PC-9 (cell line): ENCODE data around the gene AQP1. TPM values are rescaled to one million over a fixed set of nuclear protein-coding genes. Genes with fewer than 3 reads are reported as not detected.

Source experiments
- BruUV-seq: library from RNA; stranded (reverse); fragments of 400-500 nt; replicated peaks from 2 replicates; lab custom pipeline; 2021; lab: Mats Ljungman, UMichigan
- CTCF ChIA-PET: fragments of 300-600 bp; sonication (Branson Sonifier 250); formaldehyde crosslinking; loops from one replicate; lab custom pipeline; 2022; ENCODE audit warnings: antibody characterized with exemption; lab: Charles Lee
- POLR2A ChIA-PET: fragments of 300-600 bp; sonication (Branson Sonifier 250); formaldehyde crosslinking; loops from one replicate; lab custom pipeline; 2022; ENCODE audit warnings: antibody characterized with exemption; ENCODE audit not compliant: unreplicated experiment; lab: Charles Lee
- DNase-seq, 2 experiments: peaks; one replicate each; pipeline versions ENCODE4 v3.0.0 to v3.0.0-alpha.2; 2015 to 2022; ENCODE audit warnings: mixed read lengths in 1 of 2
- H2AFZ ChIP-seq: fragments of 200-600 bp; sonication (generic); 2 replicates; pipeline ENCODE4 v1.8.1; 2017; ENCODE audit warnings: antibody characterized with exemption
- H3F3A ChIP-seq: fragments of 200-600 bp; sonication (generic); 2 replicates; pipeline ENCODE4 v1.8.1; 2017; ENCODE audit warnings: antibody characterized with exemption, mild to moderate bottlenecking, low read depth; ENCODE audit not compliant: insufficient read depth
- H3K27ac ChIP-seq: fragments of 200-600 bp; sonication (generic); 2 replicates; pipeline ENCODE4 v1.6.1; 2016; ENCODE audit warnings: mixed run types
- H3K27me3 ChIP-seq: fragments of 200-600 bp; sonication (generic); 2 replicates; pipeline ENCODE4 v1.6.1; 2016; ENCODE audit warnings: low read depth, mixed run types; ENCODE audit not compliant: insufficient read depth
- H3K36me3 ChIP-seq: fragments of 200-600 bp; sonication (generic); 2 replicates; pipeline ENCODE4 v1.6.1; 2016; ENCODE audit warnings: low read depth, mixed run types
- H3K4me1 ChIP-seq: fragments of 200-600 bp; sonication (generic); replicated peaks from 2 replicates; pipeline ENCODE4 v1.6.1; 2016; ENCODE audit warnings: mixed run types; ENCODE audit not compliant: insufficient read depth
- H3K4me2 ChIP-seq: fragments of 200-600 bp; sonication (generic); 2 replicates; pipeline ENCODE4 v1.6.1; 2017; ENCODE audit warnings: mixed run types
- H3K4me3 ChIP-seq: fragments of 200-600 bp; sonication (generic); 2 replicates; pipeline ENCODE4 v1.6.1; 2016; ENCODE audit warnings: mixed run types
- H3K79me2 ChIP-seq: fragments of 200-600 bp; sonication (generic); 2 replicates; pipeline ENCODE4 v1.6.1; 2017; ENCODE audit warnings: low read depth, mixed run types
- H3K9me2 ChIP-seq: fragments of 200-600 bp; sonication (generic); 2 replicates; pipeline ENCODE4 v1.8.1; 2017; ENCODE audit warnings: mild to moderate bottlenecking; ENCODE audit not compliant: insufficient read depth
- H3K9me3 ChIP-seq: fragments of 200-600 bp; sonication (generic); 2 replicates; pipeline ENCODE4 v1.8.1; 2016; ENCODE audit warnings: low read depth; ENCODE audit not compliant: insufficient read depth
- H4K20me1 ChIP-seq: fragments of 200-600 bp; sonication (generic); 2 replicates; pipeline ENCODE4 v1.8.1; 2017; ENCODE audit not compliant: insufficient read depth
- CTCF ChIP-seq: fragments of 200-600 bp; sonication (generic); conservative IDR thresholded peaks from 2 replicates; pipeline ENCODE4 v1.6.1; 2017; ENCODE audit warnings: mixed run types, antibody characterized with exemption, mild to moderate bottlenecking, moderate library complexity
- EZH2 ChIP-seq: fragments of 200-600 bp; sonication (generic); IDR thresholded peaks from 2 replicates; pipeline ENCODE4 v1.8.0; 2017; ENCODE audit warnings: antibody characterized with exemption, low read depth
- intact Hi-C: fragments of 100-400 bp; cut with micrococcal nuclease; formaldehyde crosslinking; loops from one replicate; pipeline ENCODE4 v1.10.0; 2022; ENCODE audit not compliant: unreplicated experiment
- total RNA-seq: library from RNA; stranded (reverse); gene quantifications from 2 replicates; pipeline ENCODE4 v1.2.3, GENCODE V29; 2021

The AQP1 gene
- total RNA-seq, 1 experiment from 2014 or later, result 4.0 TPM

GRCh38 chr7:30900053-30900452 is 11.6 kb upstream of the AQP1 start:
- Histone ChIP-seq H3K79me2 (no peaks in the 10 kb centered on the region), H3K4me3 (no peak overlapping the region), H3K9me3 (no peaks in the 10 kb centered on the region), H2AFZ (no peak overlapping the region), H3K4me1 (peaks cover 27% of the 10 kb centered on the region), H4K20me1 (no peaks in the 10 kb centered on the region), H3K36me3 (no peaks in the 10 kb centered on the region), H3K9me2 (no peaks in the 10 kb centered on the region), H3K27me3 (no peaks in the 10 kb centered on the region), H3K4me2 (no peak overlapping the region), H3K27ac (no peak overlapping the region), H3F3A (no peaks in the 10 kb centered on the region)
- no peak for DNase-seq
- intact Hi-C loops, result no loop called here
- no TSS peak for BruUV-seq
- ChIA-PET CTCF (no interaction called here), POLR2A (no interaction called here)
- no peak for TF ChIP-seq EZH2
- no peak for TF ChIP-seq CTCF

- H3K4me1 ChIP-seq, result peaks cover 32% of the 10 kb centered on the region
- no peak overlapping the region for H3K27ac ChIP-seq
- POLR2A ChIA-PET, result no interaction called here
- no peaks in the 10 kb centered on the region for H3K9me2 ChIP-seq
- no peaks in the 10 kb centered on the region for H3F3A ChIP-seq
- no TSS peak for BruUV-seq
- no peaks in the 10 kb centered on the region for H3K79me2 ChIP-seq
- intact Hi-C loops, result no loop called here
- no peaks in the 10 kb centered on the region for H4K20me1 ChIP-seq
- H3K4me3 ChIP-seq, result no peak overlapping the region
- CTCF ChIA-PET, result no interaction called here
- H3K27me3 ChIP-seq, result no peaks in the 10 kb centered on the region
- no peak overlapping the region for H2AFZ ChIP-seq
- TF ChIP-seq EZH2, result no peak
- TF ChIP-seq CTCF, result no peak
- H3K4me2 ChIP-seq, result no peak overlapping the region
- no peaks in the 10 kb centered on the region for H3K9me3 ChIP-seq
- no peaks in the 10 kb centered on the region for H3K36me3 ChIP-seq
- no peak for DNase-seq
Observed at GRCh38 chr7:30900803-30901362, 10.8 kb upstream of the AQP1 start.

- ChIA-PET CTCF (no interaction called here), POLR2A (no interaction called here)
- DNase-seq, result no peak
- no peak for TF ChIP-seq EZH2
- TF ChIP-seq CTCF, result no peak
- Histone ChIP-seq H3K9me3 (no peaks in the 10 kb centered on the region), H4K20me1 (no peaks in the 10 kb centered on the region), H3K9me2 (no peaks in the 10 kb centered on the region), H3K4me1 (peaks cover 35% of the 10 kb centered on the region), H3F3A (no peaks in the 10 kb centered on the region), H2AFZ (no peak overlapping the region), H3K27me3 (no peaks in the 10 kb centered on the region), H3K79me2 (no peaks in the 10 kb centered on the region), H3K4me3 (no peak overlapping the region), H3K27ac (no peak overlapping the region), H3K4me2 (no peak overlapping the region), H3K36me3 (no peaks in the 10 kb centered on the region)
- no TSS peak for BruUV-seq
- intact Hi-C loops, result no loop called here
Observed at GRCh38 chr7:30901856-30902255, 9.8 kb upstream of the AQP1 start.
